ENCODE data around the gene PSMG4. TPM values are rescaled to one million over a fixed set of nuclear protein-coding genes. Genes with fewer than 3 reads are reported as not detected.

PSMG4 gene
- polyA plus RNA-seq, 4 donors = 13.3 to 19.6 (median 18.0) TPM

DNA sequence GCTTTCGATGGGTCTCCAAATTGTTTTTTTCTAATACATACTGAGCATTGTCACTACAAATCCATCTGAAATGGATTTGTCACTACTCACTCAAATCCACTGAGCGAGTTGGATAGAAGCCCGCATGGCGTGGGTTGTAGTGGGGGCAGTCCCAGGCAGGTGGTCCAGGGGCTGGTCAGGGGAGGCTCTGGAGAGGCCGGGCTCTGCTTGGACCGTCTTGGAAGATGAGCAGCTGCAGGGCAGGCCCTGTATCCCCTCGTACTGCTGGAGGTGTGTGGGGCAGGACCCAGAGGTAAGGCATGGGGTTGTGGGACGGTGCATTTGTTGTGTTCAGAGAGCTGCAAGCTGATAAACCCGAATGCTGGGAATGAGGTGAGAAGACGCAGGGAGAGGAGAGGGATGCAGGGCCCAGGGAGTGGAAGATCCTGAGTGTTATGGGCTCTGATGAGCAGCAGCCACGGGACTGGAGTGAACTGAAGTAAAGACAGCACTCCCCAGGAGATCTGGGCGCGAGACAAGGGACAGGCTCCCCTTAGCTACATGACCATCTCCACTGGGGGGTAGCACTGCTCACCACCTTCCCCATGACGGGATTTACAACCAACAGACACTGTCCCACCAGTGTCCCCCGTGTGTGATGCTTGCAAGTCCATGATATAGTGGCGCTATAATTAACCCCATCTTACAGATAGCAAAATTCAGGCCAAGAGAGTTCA, 45.9 kb downstream of the PSMG4 start:
- DNase-seq (ENCODE audit: low read depth in 4 of 4, low spot score in 3 of 4) = no peak

DNA sequence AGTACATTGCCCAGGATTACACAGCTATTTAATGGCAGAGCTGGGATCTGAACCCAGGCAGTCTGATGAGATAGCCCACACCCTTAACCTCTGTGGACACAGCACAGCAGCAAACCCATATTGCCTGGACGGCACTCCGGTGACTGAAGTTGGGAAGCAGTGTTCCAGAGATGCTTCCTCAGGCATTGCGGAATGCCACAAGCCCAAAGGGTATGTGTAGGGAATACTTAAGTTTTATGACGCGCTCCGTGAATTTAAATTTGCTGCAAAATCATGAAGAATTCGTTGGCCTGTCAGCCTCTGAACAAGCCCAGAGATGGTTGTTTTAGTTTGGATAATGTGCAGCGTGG, 46.4 kb downstream of the PSMG4 start:
- DNase-seq (ENCODE audit: low read depth in 4 of 4, low spot score in 3 of 4) = no peak

DNA sequence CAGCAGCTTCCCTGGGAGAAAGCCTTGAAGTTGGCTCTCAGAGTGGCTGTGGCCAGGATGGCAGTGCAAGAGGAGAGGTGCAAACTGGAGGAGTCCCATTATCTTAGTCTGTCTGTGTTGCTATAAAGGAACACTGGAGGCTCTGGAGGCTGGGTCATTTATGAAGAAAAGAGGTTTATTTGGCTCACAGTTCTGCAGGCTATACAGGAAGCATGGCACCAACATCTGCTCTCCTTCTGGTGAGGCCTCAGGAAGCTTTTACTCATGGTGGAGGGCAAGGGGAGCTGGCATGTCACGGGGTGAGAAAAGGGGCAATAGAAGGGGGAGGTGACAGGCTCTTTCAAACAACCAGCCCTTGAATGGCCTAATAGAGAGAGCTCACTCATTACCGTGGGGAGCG, 47.1 kb downstream of the PSMG4 start:
- DNase-seq (ENCODE audit: low read depth in 4 of 4, low spot score in 3 of 4) = no peak

DNA sequence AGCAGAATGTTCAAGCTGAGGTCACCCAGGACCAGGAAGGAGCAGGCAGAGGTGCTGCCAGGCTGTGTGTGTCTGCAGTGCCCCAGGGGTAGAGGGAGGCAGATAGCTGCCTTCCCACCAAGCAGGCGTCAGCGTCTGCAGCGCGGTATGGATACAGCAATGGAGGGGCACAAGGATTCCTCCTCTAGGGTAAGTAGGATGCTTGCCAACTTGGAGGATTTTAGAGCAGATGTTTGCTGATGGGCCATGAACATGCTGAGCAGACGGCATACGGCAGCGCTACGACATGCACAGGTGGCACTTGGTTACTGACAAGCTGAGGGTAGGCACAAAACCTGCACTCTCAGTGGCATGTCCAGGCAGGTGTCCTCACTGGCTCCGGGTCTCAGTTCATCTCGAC, 48.1 kb downstream of the PSMG4 start:
- DNase-seq (ENCODE audit: low read depth in 4 of 4, low spot score in 3 of 4) = no peak

DNA sequence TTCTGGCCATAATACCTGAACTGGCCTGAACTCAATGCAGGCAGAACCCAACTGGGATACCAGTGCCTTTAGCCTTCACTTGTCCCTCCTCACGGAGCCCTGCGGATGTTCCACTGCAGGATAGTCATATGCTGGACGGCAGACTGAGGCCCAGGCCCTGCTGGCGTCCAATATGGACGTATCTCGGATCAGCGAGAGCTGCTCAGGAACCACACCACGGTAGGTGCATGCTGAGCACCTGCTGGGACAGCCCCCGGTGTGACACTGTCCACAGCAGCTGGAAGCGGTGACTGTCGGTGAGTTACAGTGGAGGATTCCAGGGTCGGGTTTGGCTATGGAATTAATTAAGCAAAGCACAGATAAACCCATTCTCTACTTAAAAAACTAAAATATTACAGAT, 48.7 kb downstream of the PSMG4 start:
- DNase-seq (ENCODE audit: low read depth in 4 of 4, low spot score in 3 of 4) = no peak

DNA sequence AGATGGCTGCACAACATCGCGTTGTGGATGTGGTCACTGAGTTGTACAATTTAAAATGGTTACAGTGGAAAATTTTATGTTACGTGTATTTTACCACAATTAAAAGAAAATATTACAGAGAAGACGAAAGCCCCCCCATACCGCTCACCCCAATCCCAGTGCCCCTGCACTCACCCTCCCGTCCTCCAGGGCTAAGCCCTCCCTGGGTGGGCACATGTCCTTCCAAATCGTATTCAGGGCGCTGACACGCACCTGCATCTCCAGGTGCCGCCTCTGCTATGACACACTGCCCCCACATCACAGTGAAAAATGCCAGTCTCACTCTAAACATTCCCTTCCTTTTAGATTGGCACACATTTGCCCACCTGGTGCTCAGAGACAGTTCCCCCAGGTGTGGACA, 49.4 kb downstream of the PSMG4 start:
- DNase-seq (ENCODE audit: low read depth in 4 of 4, low spot score in 3 of 4) = no peak

DNA sequence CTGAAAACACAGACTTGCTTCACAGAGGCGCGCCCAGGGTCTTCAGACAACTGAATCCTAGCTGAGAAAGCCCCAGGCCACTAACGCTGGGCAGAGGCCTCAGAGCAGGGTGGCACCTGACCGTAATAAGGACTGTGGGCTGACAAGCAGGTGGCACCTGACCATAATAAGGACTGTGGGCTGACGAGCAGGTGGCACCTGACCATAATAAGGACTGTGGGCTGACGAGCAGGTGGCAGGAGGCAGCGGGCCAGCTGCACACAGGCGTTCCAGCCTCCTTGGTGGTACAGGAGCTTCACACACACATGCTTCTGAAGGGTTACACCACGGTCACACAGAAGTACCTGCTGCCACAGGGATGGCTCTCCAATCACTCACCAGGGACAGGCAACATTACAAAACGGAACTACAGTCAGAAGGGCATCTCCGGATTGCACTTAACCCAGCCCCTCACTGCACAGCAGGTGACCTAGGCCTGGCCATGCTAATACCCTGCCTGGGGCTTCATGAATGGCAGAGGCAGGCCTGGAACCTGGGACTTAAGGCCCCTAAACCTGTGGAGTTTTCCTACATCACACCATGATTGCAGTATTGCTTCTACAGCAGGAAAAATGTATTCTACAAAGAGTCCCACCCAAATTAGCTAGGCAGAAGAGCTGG, 50.8 kb downstream of the PSMG4 start:
- no peak for DNase-seq (ENCODE audit: low read depth in 4 of 4, low spot score in 3 of 4)

DNA sequence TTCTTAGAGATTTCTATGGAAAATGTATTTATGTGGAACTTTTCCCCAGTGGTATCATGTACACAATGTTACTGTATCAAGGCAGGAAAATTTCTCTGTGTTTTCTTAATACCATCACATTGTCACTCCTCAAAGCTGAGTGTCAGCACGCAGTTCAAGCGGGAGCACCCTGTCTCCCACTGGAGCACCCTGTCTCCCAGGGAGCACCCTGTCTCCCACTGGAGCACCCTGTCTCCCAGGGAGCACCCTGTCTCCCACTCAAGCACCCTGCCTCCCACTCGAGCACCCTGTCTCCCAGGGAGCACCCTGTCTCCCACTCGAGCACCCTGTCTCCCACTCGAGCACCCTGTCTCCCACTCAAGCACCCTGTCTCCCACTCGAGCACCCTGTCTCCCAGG, 51.3 kb downstream of the PSMG4 start:
- no peak for DNase-seq (ENCODE audit: low read depth in 4 of 4, low spot score in 3 of 4)

DNA sequence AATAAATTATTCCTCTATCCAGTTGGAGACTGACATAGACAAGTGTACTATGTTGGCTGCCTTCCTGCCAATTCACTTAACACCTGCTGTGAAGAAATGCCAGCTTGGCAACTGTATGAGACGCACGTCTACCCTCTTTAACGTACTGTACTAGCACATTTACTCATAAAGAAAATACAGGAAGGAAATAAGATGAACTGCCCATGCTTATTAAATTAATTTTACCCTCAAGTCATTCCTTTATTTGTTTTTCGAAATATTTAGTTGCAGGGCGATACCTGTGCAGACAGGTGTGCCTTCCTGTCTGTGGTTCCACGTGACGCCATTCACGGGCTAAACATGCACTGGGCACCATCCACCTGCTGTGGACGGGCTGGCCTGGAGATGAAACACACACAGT, 52.0 kb downstream of the PSMG4 start:
- no peak for DNase-seq (ENCODE audit: low read depth in 4 of 4, low spot score in 3 of 4)

DNA sequence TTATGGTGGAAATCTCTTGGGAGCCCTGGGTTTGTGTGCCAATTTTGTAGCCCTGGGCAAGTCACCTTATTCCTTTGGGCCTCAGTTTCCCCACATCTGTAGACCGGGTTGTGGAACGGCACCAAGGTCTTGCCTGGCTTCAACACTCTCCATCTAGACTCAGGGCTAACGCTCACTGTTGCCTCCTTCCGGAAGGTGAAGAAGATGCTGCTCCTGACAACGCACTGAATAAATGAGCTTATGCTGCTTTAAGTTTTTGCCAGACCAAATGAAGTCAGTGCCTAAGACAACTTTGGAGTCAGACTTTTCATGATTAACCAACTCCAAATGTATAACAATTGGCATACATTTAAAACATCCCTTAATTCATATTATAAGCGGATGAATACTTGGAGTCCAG, 53.1 kb downstream of the PSMG4 start:
- DNase-seq (ENCODE audit: low read depth in 4 of 4, low spot score in 3 of 4) = no peak

DNA sequence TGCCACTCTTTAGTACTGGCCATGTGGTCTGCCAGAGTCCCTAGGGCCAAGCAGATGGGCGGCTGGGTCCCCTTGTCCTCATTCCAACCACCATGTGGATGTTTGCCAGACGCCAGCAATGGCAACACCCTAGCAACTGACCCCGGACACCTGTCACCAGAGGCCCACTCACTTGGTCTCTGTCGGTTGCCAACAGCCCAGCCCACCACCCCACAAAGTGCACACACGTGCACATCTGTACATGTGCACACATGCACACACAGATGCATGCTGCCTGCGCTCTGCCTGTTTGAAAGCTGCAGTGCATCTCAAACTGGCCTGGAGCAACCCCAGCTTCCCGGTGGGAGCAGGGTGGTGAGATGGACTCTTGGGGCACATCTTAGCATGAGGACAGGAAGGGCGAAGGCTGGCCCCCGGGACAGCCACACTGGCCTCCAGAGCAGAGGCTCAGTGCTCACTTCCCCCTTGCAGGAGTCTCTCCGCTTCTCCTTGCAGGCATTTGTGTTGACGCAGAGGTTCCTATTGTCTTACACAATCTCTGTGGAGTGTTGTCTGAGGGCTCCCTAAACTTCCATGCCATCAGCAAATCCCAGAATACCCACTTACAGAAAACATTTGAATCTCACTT, 54.0 kb downstream of the PSMG4 start:
- no peak for DNase-seq (ENCODE audit: low read depth in 4 of 4, low spot score in 3 of 4)

DNA sequence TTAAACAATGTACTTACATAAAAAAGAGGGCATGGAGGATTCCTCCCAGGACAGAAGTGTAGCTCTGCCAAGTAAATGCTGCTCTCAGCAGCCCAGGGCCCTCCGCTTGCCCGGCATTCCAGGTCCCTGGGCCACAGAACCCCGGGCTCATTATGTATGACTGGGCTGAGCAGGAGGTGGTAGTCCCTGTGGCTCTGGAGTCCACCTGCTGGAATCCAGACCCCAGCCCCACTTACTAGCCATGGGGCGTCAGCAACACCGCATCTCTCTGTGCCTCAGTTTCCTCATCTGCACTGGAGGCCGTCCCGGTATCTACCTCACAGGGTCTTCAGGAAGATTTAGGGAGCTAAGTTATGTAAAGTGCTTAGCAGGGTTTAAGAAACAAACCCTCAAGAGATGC, 55.4 kb downstream of the PSMG4 start:
- no peak for DNase-seq (ENCODE audit: low read depth in 4 of 4, low spot score in 3 of 4)

DNA sequence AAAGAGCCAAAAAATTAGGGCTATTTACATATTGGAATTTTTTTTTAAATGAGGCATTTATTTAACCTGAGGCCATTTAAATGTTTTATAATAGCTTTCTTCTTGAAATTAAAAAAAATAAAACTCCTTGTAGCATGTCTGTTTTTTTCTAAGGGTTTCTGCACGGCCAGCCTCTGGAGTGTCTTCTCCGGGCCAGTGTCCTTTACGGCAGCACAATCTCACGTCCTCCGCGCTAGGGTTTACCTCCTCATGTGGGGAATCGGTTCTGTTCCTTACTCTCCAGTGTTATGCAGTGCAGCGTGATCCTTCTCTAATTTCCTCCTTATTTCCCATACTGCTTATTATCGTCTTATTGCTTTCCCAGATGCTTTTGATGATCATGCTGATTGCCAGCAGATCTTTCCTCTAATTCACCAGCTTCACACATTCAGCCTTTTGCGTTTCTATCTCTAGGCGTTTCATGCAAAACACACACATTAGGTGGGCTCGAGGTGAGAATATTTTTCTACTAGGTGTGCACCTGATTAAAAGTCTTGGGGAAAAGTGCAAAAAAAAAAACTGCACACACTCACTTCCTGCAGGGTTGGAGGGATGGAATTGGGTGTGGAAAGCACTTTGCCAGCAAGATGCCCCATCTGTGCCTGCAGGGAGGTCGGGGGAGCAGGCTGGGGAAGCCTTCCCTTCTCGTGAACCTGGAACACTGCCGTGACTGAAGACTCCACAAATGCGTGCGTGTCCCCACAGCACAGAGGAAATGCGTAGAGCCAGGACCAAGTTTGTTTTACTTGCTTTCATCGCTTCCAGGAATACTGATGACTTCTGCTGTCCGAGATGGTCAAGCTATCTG, 56.1 kb downstream of the PSMG4 start:
- DNase-seq (ENCODE audit: low read depth in 4 of 4, low spot score in 3 of 4) = no peak

DNA sequence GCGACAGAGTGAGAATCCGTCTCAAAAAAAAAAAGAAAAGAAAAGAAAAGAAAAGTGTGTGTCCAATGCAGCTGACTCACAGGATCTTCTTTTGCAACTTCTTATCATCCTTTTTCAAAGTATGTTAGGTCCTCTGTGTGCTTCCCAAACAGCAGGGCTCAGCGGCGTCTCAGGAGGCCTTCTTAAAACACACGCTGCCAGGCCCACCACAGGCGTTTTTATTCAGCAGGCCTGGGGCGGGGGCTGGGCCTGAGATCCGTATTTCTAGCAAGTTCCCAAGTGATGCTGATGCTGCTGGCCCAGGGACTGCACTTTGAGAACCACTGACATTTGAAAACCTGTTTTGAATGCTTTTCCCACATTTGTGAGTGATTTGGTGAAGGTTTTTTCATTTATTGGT, 57.1 kb downstream of the PSMG4 start:
- DNase-seq (ENCODE audit: low read depth in 4 of 4, low spot score in 3 of 4) = no peak

DNA sequence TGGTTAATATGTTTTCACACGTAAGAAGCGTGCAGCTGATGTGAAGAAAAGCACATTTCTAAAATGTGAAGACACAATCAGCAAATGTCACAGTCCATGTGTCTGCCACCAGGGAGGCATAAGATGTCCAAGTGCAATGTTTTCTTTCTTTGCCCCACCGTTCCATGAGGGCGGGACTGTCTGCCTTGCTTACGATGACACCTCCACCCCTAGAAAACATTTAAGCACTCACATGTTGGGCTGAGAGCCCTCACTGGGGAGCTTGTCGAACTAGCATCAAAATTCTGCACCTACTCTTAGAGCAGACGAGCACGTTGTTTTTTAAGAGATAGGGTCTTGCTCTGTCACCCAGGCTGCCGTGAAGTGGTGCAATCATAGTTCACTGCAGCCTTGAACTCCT, 57.6 kb downstream of the PSMG4 start:
- DNase-seq (ENCODE audit: low read depth in 4 of 4, low spot score in 3 of 4) = no peak

DNA sequence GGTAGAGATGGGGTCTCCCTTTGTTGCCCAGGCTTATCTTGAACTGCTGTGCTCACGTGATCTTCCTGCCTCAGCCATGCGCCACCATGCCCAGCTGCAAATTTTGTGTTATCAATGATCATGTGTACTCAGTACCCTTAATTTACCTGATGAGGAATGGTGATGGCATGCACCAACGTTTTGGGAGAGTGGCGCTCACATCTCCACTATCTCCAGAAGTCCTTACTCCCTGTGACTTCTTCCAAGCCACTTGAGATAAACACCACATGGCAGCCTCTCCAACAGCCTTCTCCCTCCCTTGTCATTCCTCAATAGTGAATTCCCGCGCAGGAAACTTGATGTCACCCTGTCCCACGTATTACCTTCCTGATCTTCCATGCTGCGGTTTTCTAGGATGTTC, 58.1 kb downstream of the PSMG4 start:
- no peak for DNase-seq (ENCODE audit: low read depth in 4 of 4, low spot score in 3 of 4)

Other genes starting within 250 kb of the PSMG4 start
- 10 to 100 TPM; 20.7 to 27.7 (median 25.7) TPM for gene RIPK1, start 190.5 kb upstream of the PSMG4 start, polyA plus RNA-seq (ENCODE audit: insufficient read length in 4 of 4)
- gene BPHL, start 140.2 kb upstream of the PSMG4 start, polyA plus RNA-seq (ENCODE audit: insufficient read length in 4 of 4) = 10 to 100 TPM; 25.8 to 74.3 (median 58.3) TPM
- 10 to 100 TPM; 52.1 to 57.5 (median 55.5) TPM for gene TUBB2A, start 101.4 kb upstream of the PSMG4 start, polyA plus RNA-seq (ENCODE audit: insufficient read length in 4 of 4)
- 100 to 1,000 TPM in 3 of 4 donors, 10 to 100 TPM in 1; 31.0 to 119 (median 111) TPM for gene TUBB2B, start 31.3 kb upstream of the PSMG4 start, polyA plus RNA-seq (ENCODE audit: insufficient read length in 4 of 4)
- 10 to 100 TPM in 2 of 4 donors, 1 to 10 TPM in 2; 3.3 to 13.7 (median 11.0) TPM for gene SLC22A23, start 198.1 kb downstream of the PSMG4 start, polyA plus RNA-seq (ENCODE audit: insufficient read length in 4 of 4)